ENCODE measurements around the gene KAT8. TPM values are rescaled to one million over a fixed set of nuclear protein-coding genes. Genes with fewer than 3 reads are reported as not detected.

KAT8 gene
- total and polyA plus RNA-seq, 2 of the 13 experiments (the other 11 are each of a cell fraction or from before 2014, with no cell fraction given), result 79.0 to 84.2 TPM

DNA sequence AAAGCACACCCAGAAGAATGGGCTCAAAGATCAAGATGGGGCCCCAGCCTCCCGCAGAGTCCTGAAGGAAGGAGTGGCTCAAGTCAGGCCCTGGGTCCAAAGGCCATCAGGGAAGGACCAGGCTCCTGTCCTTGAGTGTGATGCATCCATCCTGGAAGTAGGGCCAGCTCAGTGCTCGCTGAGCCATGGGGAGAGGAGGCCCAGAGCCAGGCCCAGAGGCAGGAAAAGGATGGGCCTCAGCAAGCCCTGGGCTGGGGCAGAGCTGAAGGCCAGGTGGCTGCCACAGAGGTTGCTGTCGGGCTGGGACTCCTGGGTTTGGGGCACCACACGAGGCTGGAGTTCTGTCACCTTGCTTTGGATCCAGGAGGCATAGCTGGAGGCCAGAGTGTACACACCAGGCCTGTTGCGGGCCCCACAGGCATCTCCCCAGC is 14.4 kb downstream of the KAT8 start (continued):
- TF ChIP-seq CTCF (CRISPR knock-in tag; IDR thresholded peaks at IDR 0.05) (no peak), ATF6 (CRISPR knock-in tag; conservative IDR thresholded peaks at IDR 0.05) (no peak), ETV5 (CRISPR knock-in tag; IDR thresholded peaks at IDR 0.05; ENCODE audit: borderline replicate concordance) (no peak), ZNF775 (CRISPR knock-in tag; IDR thresholded peaks at IDR 0.05; ENCODE audit: borderline replicate concordance) (no peak), RAD51 (IDR thresholded peaks at IDR 0.05; ENCODE audit: borderline replicate concordance) (no peak), ZNF333 (CRISPR knock-in tag; IDR thresholded peaks at IDR 0.05; ENCODE audit: borderline replicate concordance) (no peak)

DNA sequence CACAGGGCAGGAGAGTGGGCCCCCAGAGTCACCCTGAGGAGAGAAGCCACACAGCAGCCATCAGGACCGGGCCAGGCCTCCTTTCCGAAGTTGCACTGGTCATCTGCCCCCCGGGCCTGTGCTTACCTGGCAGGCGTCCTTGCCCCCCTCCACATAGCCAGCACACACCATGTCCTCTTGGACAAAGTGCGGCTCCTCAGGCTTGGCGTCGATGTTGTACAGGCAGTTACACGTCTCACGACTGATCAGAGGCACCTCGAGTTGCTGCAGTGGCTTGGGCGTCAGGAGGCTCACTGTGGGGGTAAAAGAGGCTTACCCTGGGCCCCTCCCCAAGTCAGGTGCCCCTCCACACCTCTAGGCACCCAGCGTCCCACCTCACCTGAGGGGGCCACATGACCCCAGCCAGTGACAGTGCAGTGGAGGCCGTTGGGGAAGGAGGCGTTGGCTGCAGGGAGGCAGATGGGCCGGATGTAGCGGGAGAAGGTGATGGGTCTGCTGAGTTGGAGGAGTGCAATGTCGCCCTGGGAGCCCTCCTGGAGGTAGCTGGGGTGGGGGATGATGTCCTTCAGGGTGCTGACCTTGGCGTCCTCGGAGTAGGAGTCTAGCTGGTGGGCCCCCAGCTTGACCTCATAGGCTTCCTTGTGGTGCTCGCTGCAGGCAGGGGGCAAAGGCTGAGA is 15.0 kb downstream of the KAT8 start:
- 96% methylated on average over 19 of the region's 20 CpGs for WGBS (ENCODE audit: low lambda C conversion rate)
- CTCF ChIA-PET (ENCODE audit: low intra/inter-chr PET ratio, low total read pairs), result no interaction called here
- H3K27ac ChIP-seq (ENCODE audit: extremely low read length, insufficient read depth, low read length), result no peak overlapping the region

More for the DNA sequence above, 15.0 kb downstream of the KAT8 start:
- no peak overlapping the region for H3K4me2 ChIP-seq (ENCODE audit: low read depth, low read length)
- H3K4me3 ChIP-seq (replicated peaks in 1 of 3; ENCODE audit: insufficient read depth in 1 of 3, low read depth in 2 of 3, low read length in 3 of 3), result no peak overlapping the region
- H2AFZ ChIP-seq (ENCODE audit: low read length), result no peak overlapping the region
- peaks cover 30% of the 10 kb centered on the region for H3K4me1 ChIP-seq (ENCODE audit: insufficient read depth, low read length)
- ATAC-seq (no peak), DNase-seq (ENCODE audit: low spot score) (no peak), FAIRE-seq (no peak)
- no peaks in the 10 kb centered on the region for H3K9me3 ChIP-seq (ENCODE audit: low read length)
- TF ChIP-seq AGO2 (optimal IDR thresholded peaks at IDR 0.05; ENCODE audit: low read depth, low read length), result peak; percentile 67
- TF ChIP-seq, protein P1, sequence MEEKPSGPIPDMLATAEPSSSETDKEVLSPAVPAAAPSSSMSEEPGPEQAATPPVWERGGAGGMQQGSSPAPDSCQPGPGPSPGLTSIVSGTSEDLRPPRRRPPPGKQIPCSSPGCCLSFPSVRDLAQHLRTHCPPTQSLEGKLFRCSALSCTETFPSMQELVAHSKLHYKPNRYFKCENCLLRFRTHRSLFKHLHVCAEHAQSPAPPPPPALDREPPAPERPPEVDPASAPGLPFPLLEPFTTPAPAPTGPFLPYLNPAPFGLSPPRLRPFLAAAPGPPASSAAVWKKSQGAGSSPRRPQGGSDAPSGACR (CRISPR knock-in tag; IDR thresholded peaks at IDR 0.05), result no peak
- BruUV-seq (replicated peaks), result no TSS peak
- in situ Hi-C loops (cut with HindIII; ENCODE audit: extremely low pct_ligation_motif_present, low pct_unique_long_range_greater_than_20kb), result no loop called here
- H3K9ac ChIP-seq (ENCODE audit: insufficient read depth, low read depth, low read length), result no peak overlapping the region
- intact Hi-C loops (cut with micrococcal nuclease; ENCODE audit: unreplicated experiment), result no loop called here
- H3K27me3 ChIP-seq (ENCODE audit: control insufficient read depth in 1 of 2, insufficient read depth in 2 of 2, low read length in 2 of 2), result peaks cover 2 to 3% of the 10 kb centered on the region in 2 experiments; a peak in 2 of 5 replicates
- H3K36me3 ChIP-seq (replicated peaks in 1 of 2; ENCODE audit: control insufficient read depth in 1 of 2, insufficient read depth in 2 of 2, low read length in 2 of 2), result peaks cover 12 to 17% of the 10 kb centered on the region in 2 experiments; a peak in 4 of 5 replicates
- H4K20me1 ChIP-seq (ENCODE audit: insufficient read depth, low read length), result no peaks in the 10 kb centered on the region
- POLR2A ChIA-PET, result interaction anchor here (0.9 to 1.7 kb wide), 3 partner anchors 10 to 19 kb away, joined by 3 to 8 read pairs (median 4); partner anchors contain the start of gene KAT8
- no peaks in the 10 kb centered on the region for H3K79me2 ChIP-seq (ENCODE audit: insufficient read depth, low read length)

All from HepG2 (cell line).